IMR-90 (cell line): ENCODE data around the gene BBS7. TPM values are rescaled to one million over a fixed set of nuclear protein-coding genes. Genes with fewer than 3 reads are reported as not detected.

ENCODE experiments used
- ATAC-seq: fragments of 200-7000 bp; cut with Tn5 transposase; 2 replicates; pipeline ENCODE4 v1.9.1; 2020; ENCODE audit warnings: low read depth, mild to moderate bottlenecking, moderate library complexity
- BruUV-seq: library from RNA; stranded (reverse); fragments of 400-500 nt; replicated peaks from 2 replicates; lab custom pipeline; 2021; lab: Mats Ljungman, UMichigan
- CTCF ChIA-PET: fragments of 300-600 bp; formaldehyde crosslinking; extraction: SDS; loops from one replicate; lab custom pipeline; 2021; ENCODE audit warnings: antibody characterized with exemption; lab: Yijun Ruan, JAX
- POLR2A ChIA-PET: fragments of 300-600 bp; sonication (Branson Sonifier 250); formaldehyde crosslinking; loops from one replicate; lab custom pipeline; 2022; ENCODE audit warnings: antibody characterized with exemption; ENCODE audit not compliant: unreplicated experiment; lab: Charles Lee
- DNase-seq: peaks from one replicate; pipeline ENCODE4 v3.0.0; 2013
- H2AFZ ChIP-seq: replicated peaks from 2 replicates; pipeline ENCODE3; 2013; ENCODE audit warnings: low read length, mild to moderate bottlenecking; ENCODE audit not compliant: poor library complexity
- H2AK5ac ChIP-seq: 2 replicates; pipeline ENCODE4 v1.6.1; 2013; ENCODE audit warnings: low read depth, low read length, inconsistent platforms
- H2AK9ac ChIP-seq: replicated peaks from 2 replicates; pipeline ENCODE3; 2013; ENCODE audit warnings: mild to moderate bottlenecking, low read depth, low read length, moderate library complexity; ENCODE audit not compliant: poor library complexity
- H2BK120ac ChIP-seq: 2 replicates; pipeline ENCODE4 v1.6.1; 2013; ENCODE audit warnings: low read depth, low read length, inconsistent platforms
- H2BK15ac ChIP-seq: 3 replicates; pipeline ENCODE4 v1.6.1; 2013; ENCODE audit warnings: low read depth, low read length, inconsistent platforms
- H2BK20ac ChIP-seq: 2 replicates; pipeline ENCODE4 v1.6.1; 2013; ENCODE audit warnings: low read depth, mild to moderate bottlenecking, inconsistent platforms, low read length, moderate library complexity
- H2BK5ac ChIP-seq: 2 replicates; pipeline ENCODE4 v1.6.1; 2013; ENCODE audit warnings: mild to moderate bottlenecking, low read depth, low read length, inconsistent platforms; ENCODE audit not compliant: poor library complexity, severe bottlenecking
- H3K14ac ChIP-seq: replicated peaks from 2 replicates; pipeline ENCODE4 v1.6.1; 2013; ENCODE audit warnings: low read depth, low read length, inconsistent platforms
- H3K18ac ChIP-seq: 2 replicates; pipeline ENCODE4 v1.6.1; 2013; ENCODE audit warnings: low read depth, low read length, control low read depth
- H3K23ac ChIP-seq: 2 replicates; pipeline ENCODE4 v1.6.1; 2013; ENCODE audit warnings: low read depth, low read length, inconsistent platforms
- H3K27ac ChIP-seq: 2 replicates; pipeline ENCODE4 v1.5.1; 2013; ENCODE audit warnings: mild to moderate bottlenecking, control low read depth, low read length; ENCODE audit not compliant: insufficient read depth
- H3K27me3 ChIP-seq: 2 replicates; pipeline ENCODE4 v1.6.1; 2013; ENCODE audit warnings: low read length; ENCODE audit not compliant: control insufficient read depth, insufficient read depth
- H3K36me3 ChIP-seq: 2 replicates; pipeline ENCODE4 v1.6.1; 2013; ENCODE audit warnings: low read length, mixed read lengths; ENCODE audit not compliant: control insufficient read depth, insufficient read depth
- H3K4ac ChIP-seq: 2 replicates; pipeline ENCODE4 v1.6.1; 2013; ENCODE audit warnings: low read depth, low read length, inconsistent platforms
- H3K4me1 ChIP-seq: 2 replicates; pipeline ENCODE4 v1.6.1; 2013; ENCODE audit warnings: low read length, mixed read lengths; ENCODE audit not compliant: control insufficient read depth, insufficient read depth
- H3K4me2 ChIP-seq: 2 replicates; pipeline ENCODE4 v1.6.1; 2013; ENCODE audit warnings: low read depth, mild to moderate bottlenecking, control low read depth, low read length, moderate library complexity
- H3K4me3 ChIP-seq: 2 replicates; pipeline ENCODE4 v1.5.1; 2013; ENCODE audit warnings: low read depth, mild to moderate bottlenecking, control low read depth, low read length, moderate library complexity; ENCODE audit not compliant: insufficient read depth
- H3K56ac ChIP-seq: 2 replicates; pipeline ENCODE4 v1.6.1; 2013; ENCODE audit warnings: low read length, inconsistent platforms; ENCODE audit not compliant: insufficient read depth; ENCODE audit errors: extremely low read depth
- H3K79me1 ChIP-seq, 2 experiments: 2 replicates each; pipeline ENCODE4 v1.6.1; 2013; ENCODE audit warnings: low read length in 2 of 2, inconsistent platforms in 1 of 2, low read depth in 1 of 2
- H3K9ac ChIP-seq: 2 replicates; pipeline ENCODE4 v1.6.1; 2013; ENCODE audit warnings: low read depth, low read length, control low read depth
- H3K9me1 ChIP-seq: 2 replicates; pipeline ENCODE4 v1.6.1; 2013; ENCODE audit warnings: low read length, inconsistent platforms; ENCODE audit not compliant: insufficient read depth
- H3K9me3 ChIP-seq: 2 replicates; pipeline ENCODE4 v1.6.1; 2013; ENCODE audit warnings: low read length; ENCODE audit not compliant: control insufficient read depth, insufficient read depth
- H4K20me1 ChIP-seq: 2 replicates; pipeline ENCODE4 v1.6.1; 2013; ENCODE audit warnings: low read length, inconsistent platforms; ENCODE audit not compliant: insufficient read depth
- H4K5ac ChIP-seq: 2 replicates; pipeline ENCODE4 v1.6.1; 2013; ENCODE audit warnings: mild to moderate bottlenecking, low read depth, low read length, control low read depth
- H4K8ac ChIP-seq, 2 experiments: 2 replicates each; pipeline ENCODE4 v1.6.1; 2013; ENCODE audit warnings: low read depth in 2 of 2, low read length in 2 of 2, control low read depth in 1 of 2, inconsistent platforms in 1 of 2
- H4K91ac ChIP-seq: 2 replicates; pipeline ENCODE4 v1.6.1; 2013; ENCODE audit warnings: low read depth, low read length, inconsistent platforms; ENCODE audit not compliant: insufficient read depth
- CEBPB ChIP-seq: IDR thresholded peaks from 2 replicates; pipeline ENCODE4 v1.6.1; 2012; ENCODE audit warnings: low read depth, low read length, improper control_type of control experiment
- ELK1 ChIP-seq: fragments of 150-350 bp; IDR thresholded peaks from 2 replicates; pipeline ENCODE4 v1.6.1; 2016; ENCODE audit warnings: low read depth, mild to moderate bottlenecking, low read length, moderate library complexity, borderline replicate concordance
- MAZ ChIP-seq: IDR thresholded peaks from 2 replicates; pipeline ENCODE4 v1.6.1; 2012; ENCODE audit warnings: low read depth, mild to moderate bottlenecking, low read length, improper control_type of control experiment, moderate library complexity, borderline replicate concordance
- SMC3 ChIP-seq: fragments of 150-350 bp; IDR thresholded peaks from 2 replicates; pipeline ENCODE4 v1.6.1; 2016; ENCODE audit warnings: low read depth, mild to moderate bottlenecking, antibody characterized with exemption, low read length, moderate library complexity
- WGBS, 2 experiments: methylation state at CpG; one replicate each; pipeline versions ENCODE4 v1.1.5 to v1.1.7; 2013; ENCODE audit warnings: missing lambda C conversion rate in 2 of 2; ENCODE audit not compliant: insufficient read length in 1 of 2; ENCODE audit errors: extremely low coverage in 2 of 2; 5-methylcytosine and 5-hydroxymethylcytosine counted together
- dilution Hi-C: fragments of 300-500 bp; cut with HindIII; formaldehyde crosslinking; loops from one replicate; pipeline ENCODE4 v1.14.3; 2018; ENCODE audit warnings: low sequenced_read_pairs; ENCODE audit not compliant: unreplicated experiment
- in situ Hi-C: fragments of 300-500 bp; cut with MboI; formaldehyde crosslinking; loops from 3 replicates; pipeline ENCODE4 v1.14.3; 2019; ENCODE audit warnings: low sequenced_read_pairs, inconsistent platforms, mixed read lengths
- intact Hi-C: fragments of 100-400 bp; cut with micrococcal nuclease; formaldehyde crosslinking; loops from 2 replicates; pipeline ENCODE4 v1.10.0; 2022
- polyA plus RNA-seq, 3 experiments: library from polyadenylated mRNA; depleted of rRNA; stranded (reverse); fragments of >200 nt; gene quantifications; 2 replicates each; pipeline ENCODE4 v1.2.3, GENCODE V29; 2012; ENCODE audit warnings: low replicate concordance in 1 of 3
- total RNA-seq: library from RNA; depleted of rRNA; stranded (reverse); fragments of >200 nt; gene quantifications from 2 replicates; pipeline ENCODE4 v1.2.3, GENCODE V29; 2012

The BBS7 gene
- total and polyA plus RNA-seq, 2 of the 4 experiments (the other 2 are of a cell fraction): 23.0 to 32.3 TPM

- TF ChIP-seq MAZ (no peak), ELK1 (no peak), SMC3 (no peak), CEBPB (no peak)
- peak overlapping the region; percentile 100 for H4K91ac ChIP-seq
- H2BK15ac ChIP-seq: peak overlapping the region; percentile 84; the same call in 2 of the 3 replicates
- peak overlapping the region; percentile 98 for H2BK5ac ChIP-seq
- ATAC-seq: no peak
- peak overlapping the region; percentile 92 to 97; a peak in 3 of 4 replicates for H4K8ac ChIP-seq
- peak overlapping the region; percentile 66; the same call in 1 of the 2 replicates for H3K27ac ChIP-seq
- no peak overlapping the region for H3K4me2 ChIP-seq
- ChIA-PET CTCF (no interaction called here), POLR2A (no interaction called here)
- no peak overlapping the region for H3K4me3 ChIP-seq
- peaks cover 0 to 21% of the 10 kb centered on the region in 2 experiments; a peak in 2 of 4 replicates for H3K79me1 ChIP-seq
- intact Hi-C loops: no loop called here
- BruUV-seq: no TSS peak
- H3K36me3 ChIP-seq: no peaks in the 10 kb centered on the region
- peaks cover 17% of the 10 kb centered on the region for H3K9me1 ChIP-seq
- peak overlapping the region; percentile 77 for H3K18ac ChIP-seq
- peak overlapping the region; percentile 100 for H2BK120ac ChIP-seq
- dilution Hi-C loops: no loop called here
- H2BK20ac ChIP-seq: peak overlapping the region; percentile 94
- peak overlapping the region; percentile 18; the same call in 1 of the 2 replicates for H3K23ac ChIP-seq
- in situ Hi-C loops: no loop called here
- no CpG with 5 or more reads among the region's 2 CpGs for WGBS, 2 experiments
- no peak overlapping the region for H2AFZ ChIP-seq
- no peak overlapping the region for H3K9ac ChIP-seq
- peak overlapping the region; percentile 85; the same call in 1 of the 2 replicates for H4K5ac ChIP-seq
- peak overlapping the region; percentile 96 for H3K14ac ChIP-seq
- peak overlapping the region; percentile 98; the same call in 1 of the 2 replicates for H3K4ac ChIP-seq
- peaks cover 3% of the 10 kb centered on the region; the same call in 1 of the 2 replicates for H3K9me3 ChIP-seq
- H2AK5ac ChIP-seq: peak overlapping the region; percentile 51; the same call in 1 of the 2 replicates
- H3K56ac ChIP-seq: no peak overlapping the region; the same call in 1 of the 2 replicates
- H4K20me1 ChIP-seq: no peaks in the 10 kb centered on the region
- H2AK9ac ChIP-seq: no peak overlapping the region
- no peak for DNase-seq
- H3K27me3 ChIP-seq: no peaks in the 10 kb centered on the region
- H3K4me1 ChIP-seq: peaks cover 23% of the 10 kb centered on the region
Observed at GRCh38 chr4:121786221-121786620, 84.1 kb downstream of the BBS7 start.
